ENCODE results near the gene RO60.

DNA sequence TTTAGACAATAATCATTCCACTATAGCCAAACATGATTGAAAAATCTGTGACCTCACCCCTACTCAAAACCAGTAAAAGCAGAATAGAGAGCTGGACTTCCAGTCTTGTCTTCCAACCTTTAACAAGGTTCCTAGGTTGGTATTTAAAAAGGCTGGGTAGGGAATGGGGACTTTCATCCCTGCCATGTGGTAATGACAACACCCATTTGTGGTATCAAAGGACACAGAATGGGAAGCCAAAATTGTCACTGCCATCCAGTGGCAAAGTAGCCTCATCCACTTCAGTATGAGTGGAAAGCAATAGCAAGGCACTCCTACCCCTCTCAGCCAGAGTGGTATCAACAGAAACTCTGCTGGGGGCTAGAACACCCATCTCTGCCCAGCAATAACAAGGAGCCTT, 34.2 kb upstream of the RO60 start:
- TF ChIP-seq, protein P1, sequence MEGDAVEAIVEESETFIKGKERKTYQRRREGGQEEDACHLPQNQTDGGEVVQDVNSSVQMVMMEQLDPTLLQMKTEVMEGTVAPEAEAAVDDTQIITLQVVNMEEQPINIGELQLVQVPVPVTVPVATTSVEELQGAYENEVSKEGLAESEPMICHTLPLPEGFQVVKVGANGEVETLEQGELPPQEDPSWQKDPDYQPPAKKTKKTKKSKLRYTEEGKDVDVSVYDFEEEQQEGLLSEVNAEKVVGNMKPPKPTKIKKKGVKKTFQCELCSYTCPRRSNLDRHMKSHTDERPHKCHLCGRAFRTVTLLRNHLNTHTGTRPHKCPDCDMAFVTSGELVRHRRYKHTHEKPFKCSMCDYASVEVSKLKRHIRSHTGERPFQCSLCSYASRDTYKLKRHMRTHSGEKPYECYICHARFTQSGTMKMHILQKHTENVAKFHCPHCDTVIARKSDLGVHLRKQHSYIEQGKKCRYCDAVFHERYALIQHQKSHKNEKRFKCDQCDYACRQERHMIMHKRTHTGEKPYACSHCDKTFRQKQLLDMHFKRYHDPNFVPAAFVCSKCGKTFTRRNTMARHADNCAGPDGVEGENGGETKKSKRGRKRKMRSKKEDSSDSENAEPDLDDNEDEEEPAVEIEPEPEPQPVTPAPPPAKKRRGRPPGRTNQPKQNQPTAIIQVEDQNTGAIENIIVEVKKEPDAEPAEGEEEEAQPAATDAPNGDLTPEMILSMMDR (IDR thresholded peaks at IDR 0.05), result no peak
- TF ChIP-seq ESRRA (CRISPR knock-in tag; IDR thresholded peaks at IDR 0.05; ENCODE audit: borderline replicate concordance) (no peak), MYBL2 (CRISPR knock-in tag; IDR thresholded peaks at IDR 0.05) (no peak), NR1H2 (CRISPR knock-in tag; IDR thresholded peaks at IDR 0.05) (no peak), TP53 (CRISPR knock-in tag; IDR thresholded peaks at IDR 0.05) (no peak), SP1 (CRISPR knock-in tag; conservative IDR thresholded peaks at IDR 0.05) (no peak), JUN (CRISPR knock-in tag; IDR thresholded peaks at IDR 0.05) (no peak), ZNF232 (CRISPR knock-in tag; IDR thresholded peaks at IDR 0.05) (no peak)
- TF ChIP-seq, protein P2, sequence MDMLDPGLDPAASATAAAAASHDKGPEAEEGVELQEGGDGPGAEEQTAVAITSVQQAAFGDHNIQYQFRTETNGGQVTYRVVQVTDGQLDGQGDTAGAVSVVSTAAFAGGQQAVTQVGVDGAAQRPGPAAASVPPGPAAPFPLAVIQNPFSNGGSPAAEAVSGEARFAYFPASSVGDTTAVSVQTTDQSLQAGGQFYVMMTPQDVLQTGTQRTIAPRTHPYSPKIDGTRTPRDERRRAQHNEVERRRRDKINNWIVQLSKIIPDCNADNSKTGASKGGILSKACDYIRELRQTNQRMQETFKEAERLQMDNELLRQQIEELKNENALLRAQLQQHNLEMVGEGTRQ (CRISPR knock-in tag; IDR thresholded peaks at IDR 0.05), result no peak
- TF ChIP-seq, protein P3, sequence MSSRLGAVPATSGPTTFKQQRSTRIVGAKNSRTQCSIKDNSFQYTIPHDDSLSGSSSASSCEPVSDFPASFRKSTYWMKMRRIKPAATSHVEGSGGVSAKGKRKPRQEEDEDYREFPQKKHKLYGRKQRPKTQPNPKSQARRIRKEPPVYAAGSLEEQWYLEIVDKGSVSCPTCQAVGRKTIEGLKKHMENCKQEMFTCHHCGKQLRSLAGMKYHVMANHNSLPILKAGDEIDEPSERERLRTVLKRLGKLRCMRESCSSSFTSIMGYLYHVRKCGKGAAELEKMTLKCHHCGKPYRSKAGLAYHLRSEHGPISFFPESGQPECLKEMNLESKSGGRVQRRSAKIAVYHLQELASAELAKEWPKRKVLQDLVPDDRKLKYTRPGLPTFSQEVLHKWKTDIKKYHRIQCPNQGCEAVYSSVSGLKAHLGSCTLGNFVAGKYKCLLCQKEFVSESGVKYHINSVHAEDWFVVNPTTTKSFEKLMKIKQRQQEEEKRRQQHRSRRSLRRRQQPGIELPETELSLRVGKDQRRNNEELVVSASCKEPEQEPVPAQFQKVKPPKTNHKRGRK (CRISPR knock-in tag; IDR thresholded peaks at IDR 0.05; ENCODE audit: borderline replicate concordance), result no peak
- TF ChIP-seq, protein P4, sequence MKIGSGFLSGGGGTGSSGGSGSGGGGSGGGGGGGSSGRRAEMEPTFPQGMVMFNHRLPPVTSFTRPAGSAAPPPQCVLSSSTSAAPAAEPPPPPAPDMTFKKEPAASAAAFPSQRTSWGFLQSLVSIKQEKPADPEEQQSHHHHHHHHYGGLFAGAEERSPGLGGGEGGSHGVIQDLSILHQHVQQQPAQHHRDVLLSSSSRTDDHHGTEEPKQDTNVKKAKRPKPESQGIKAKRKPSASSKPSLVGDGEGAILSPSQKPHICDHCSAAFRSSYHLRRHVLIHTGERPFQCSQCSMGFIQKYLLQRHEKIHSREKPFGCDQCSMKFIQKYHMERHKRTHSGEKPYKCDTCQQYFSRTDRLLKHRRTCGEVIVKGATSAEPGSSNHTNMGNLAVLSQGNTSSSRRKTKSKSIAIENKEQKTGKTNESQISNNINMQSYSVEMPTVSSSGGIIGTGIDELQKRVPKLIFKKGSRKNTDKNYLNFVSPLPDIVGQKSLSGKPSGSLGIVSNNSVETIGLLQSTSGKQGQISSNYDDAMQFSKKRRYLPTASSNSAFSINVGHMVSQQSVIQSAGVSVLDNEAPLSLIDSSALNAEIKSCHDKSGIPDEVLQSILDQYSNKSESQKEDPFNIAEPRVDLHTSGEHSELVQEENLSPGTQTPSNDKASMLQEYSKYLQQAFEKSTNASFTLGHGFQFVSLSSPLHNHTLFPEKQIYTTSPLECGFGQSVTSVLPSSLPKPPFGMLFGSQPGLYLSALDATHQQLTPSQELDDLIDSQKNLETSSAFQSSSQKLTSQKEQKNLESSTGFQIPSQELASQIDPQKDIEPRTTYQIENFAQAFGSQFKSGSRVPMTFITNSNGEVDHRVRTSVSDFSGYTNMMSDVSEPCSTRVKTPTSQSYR (CRISPR knock-in tag; IDR thresholded peaks at IDR 0.05), result no peak
